GM23248 (cell line): ENCODE data around the gene DNAJC12. TPM values are rescaled to one million over a fixed set of nuclear protein-coding genes. Genes with fewer than 3 reads are reported as not detected.

Experiments
- DNase-seq: peaks from one replicate; pipeline ENCODE4 v3.0.0-alpha.2; 2015
- H2AFZ ChIP-seq: fragments of 200-600 bp; sonication (generic); 2 replicates; pipeline ENCODE4 v1.6.1; 2016; ENCODE audit warnings: antibody characterized with exemption
- H3F3A ChIP-seq: fragments of 200-600 bp; sonication (generic); 2 replicates; pipeline ENCODE4 v1.6.1; 2016; ENCODE audit warnings: mild to moderate bottlenecking, antibody characterized with exemption, mixed run types; ENCODE audit not compliant: insufficient read depth
- H3K27ac ChIP-seq: fragments of 200-600 bp; sonication (generic); 2 replicates; pipeline ENCODE4 v1.5.1; 2016; ENCODE audit warnings: mild to moderate bottlenecking
- H3K27me3 ChIP-seq: fragments of 200-600 bp; sonication (generic); replicated peaks from 2 replicates; pipeline ENCODE4 v1.6.1; 2016; ENCODE audit warnings: mild to moderate bottlenecking; ENCODE audit not compliant: insufficient read depth
- H3K36me3 ChIP-seq: fragments of 200-600 bp; sonication (generic); 2 replicates; pipeline ENCODE4 v1.6.1; 2016; ENCODE audit warnings: low read depth, mild to moderate bottlenecking
- H3K4me1 ChIP-seq: fragments of 200-600 bp; sonication (generic); 2 replicates; pipeline ENCODE4 v1.6.1; 2016; ENCODE audit warnings: mild to moderate bottlenecking; ENCODE audit not compliant: insufficient read depth
- H3K4me2 ChIP-seq: fragments of 200-600 bp; sonication (generic); one replicate; pipeline ENCODE4 v1.6.1; 2016; ENCODE audit warnings: mild to moderate bottlenecking; ENCODE audit not compliant: unreplicated experiment
- H3K4me3 ChIP-seq: fragments of 200-600 bp; sonication (generic); 2 replicates; pipeline ENCODE4 v1.5.1; 2016; ENCODE audit warnings: mild to moderate bottlenecking
- H3K79me2 ChIP-seq: fragments of 200-600 bp; sonication (generic); 2 replicates; pipeline ENCODE4 v1.6.1; 2016; ENCODE audit warnings: mild to moderate bottlenecking; ENCODE audit not compliant: insufficient read depth
- H3K9ac ChIP-seq: fragments of 200-600 bp; sonication (generic); 2 replicates; pipeline ENCODE4 v1.6.1; 2016; ENCODE audit warnings: mild to moderate bottlenecking
- H3K9me2 ChIP-seq: fragments of 200-600 bp; sonication (generic); 2 replicates; pipeline ENCODE4 v1.6.1; 2016; ENCODE audit warnings: mixed run types, mild to moderate bottlenecking, moderate library complexity; ENCODE audit not compliant: insufficient read depth
- H3K9me3 ChIP-seq: fragments of 200-600 bp; sonication (generic); one replicate; pipeline ENCODE4 v1.6.1; 2017; ENCODE audit warnings: low read depth
- H4K20me1 ChIP-seq: fragments of 200-600 bp; sonication (generic); 2 replicates; pipeline ENCODE4 v1.6.0; 2016; ENCODE audit not compliant: insufficient read depth
- EZH2 ChIP-seq: fragments of 200-600 bp; sonication (generic); IDR thresholded peaks from 2 replicates; pipeline ENCODE4 v1.6.1; 2018; ENCODE audit warnings: antibody characterized with exemption, mild to moderate bottlenecking; ENCODE audit not compliant: insufficient read depth, poor library complexity, severe bottlenecking
- EZH2phosphoT487 ChIP-seq: fragments of 200-600 bp; sonication (generic); IDR thresholded peaks from 2 replicates; pipeline ENCODE4 v1.6.1; 2018; ENCODE audit warnings: antibody characterized with exemption, moderate library complexity, mild to moderate bottlenecking, low read depth; ENCODE audit not compliant: insufficient read depth
- WGBS, 2 experiments: methylation state at CpG; one replicate each; pipeline ENCODE4 v1.1.6; 2015 to 2017; ENCODE audit warnings: low lambda C conversion rate in 2 of 2, low coverage in 1 of 2; ENCODE audit errors: missing lambda C conversion rate in 2 of 2; 5-methylcytosine and 5-hydroxymethylcytosine counted together
- in situ Hi-C: fragments of 300-500 bp; cut with MboI; formaldehyde crosslinking; loops from 2 replicates; pipeline ENCODE4 v1.15.0; 2020
- polyA plus RNA-seq: library from polyadenylated mRNA; unstranded; fragments of >200 nt; fragmentation: Nextera tagmentation; extraction: Ambion mirVana; gene quantifications from 2 replicates; pipeline ENCODE4 v1.2.1, GENCODE V29; 2016
- total RNA-seq: library from RNA; depleted of rRNA; stranded (reverse); fragments of >200 nt; shearing (Covaris generic); gene quantifications from 2 replicates; pipeline ENCODE4 v1.2.3, GENCODE V29; 2014

DNAJC12 gene
- total and polyA plus RNA-seq, 2 experiments from 2014 or later: 0.76 to 1.2 TPM

- WGBS, 2 experiments: 89 to 94% methylated on average over 6 of the region's 6 CpGs
- in situ Hi-C loops: no loop called here
These were observed 32.0 kb upstream of the DNAJC12 start for GRCh38 chr10:67869996-67870395.

GRCh38 chr10:67868132-67868531, 30.1 kb upstream of the DNAJC12 start:
- H3K27ac ChIP-seq: no peak overlapping the region
- H3F3A ChIP-seq: no peaks in the 10 kb centered on the region
- in situ Hi-C loops: no loop called here
- no peaks in the 10 kb centered on the region for H3K9me2 ChIP-seq
- no peaks in the 10 kb centered on the region for H3K79me2 ChIP-seq
- H3K27me3 ChIP-seq: no peaks in the 10 kb centered on the region
- no peaks in the 10 kb centered on the region for H3K36me3 ChIP-seq
- no peaks in the 10 kb centered on the region for H4K20me1 ChIP-seq
- H3K9ac ChIP-seq: no peak overlapping the region
- no peak for DNase-seq
- TF ChIP-seq EZH2phosphoT487 (no peak), EZH2 (no peak)
- H3K9me3 ChIP-seq: no peaks in the 10 kb centered on the region
- H3K4me2 ChIP-seq: no peak overlapping the region
- no peak overlapping the region for H2AFZ ChIP-seq
- no peak overlapping the region for H3K4me3 ChIP-seq
- no peaks in the 10 kb centered on the region for H3K4me1 ChIP-seq
- WGBS, 2 experiments: 83 to 89% methylated on average over 2 of the region's 2 CpGs

More at GRCh38 chr10:67869996-67870395, 32.0 kb upstream of the DNAJC12 start:
- no peak overlapping the region for H3K9ac ChIP-seq
- no peaks in the 10 kb centered on the region for H3K9me3 ChIP-seq
- no peaks in the 10 kb centered on the region for H3K79me2 ChIP-seq
- no peak for DNase-seq
- no peak for TF ChIP-seq EZH2
- no peak for TF ChIP-seq EZH2phosphoT487
- no peaks in the 10 kb centered on the region for H3K9me2 ChIP-seq
- no peaks in the 10 kb centered on the region for H4K20me1 ChIP-seq
- no peaks in the 10 kb centered on the region for H3K27me3 ChIP-seq
- H3K36me3 ChIP-seq: no peaks in the 10 kb centered on the region
- H3K4me2 ChIP-seq: no peak overlapping the region
- H3F3A ChIP-seq: no peaks in the 10 kb centered on the region
- H3K4me3 ChIP-seq: no peak overlapping the region
- no peaks in the 10 kb centered on the region for H3K4me1 ChIP-seq
- no peak overlapping the region for H3K27ac ChIP-seq
- no peak overlapping the region for H2AFZ ChIP-seq

GRCh38 chr10:67864607-67865371, 26.8 kb upstream of the DNAJC12 start:
- Histone ChIP-seq H3K9me3 (no peaks in the 10 kb centered on the region), H3K4me3 (no peak overlapping the region), H4K20me1 (no peaks in the 10 kb centered on the region), H3K4me1 (no peaks in the 10 kb centered on the region; the same call in 1 of the 2 replicates), H3K36me3 (no peaks in the 10 kb centered on the region), H2AFZ (no peak overlapping the region), H3K27ac (no peak overlapping the region), H3K9ac (no peak overlapping the region), H3K79me2 (no peaks in the 10 kb centered on the region), H3K4me2 (no peak overlapping the region), H3K9me2 (no peaks in the 10 kb centered on the region), H3K27me3 (no peaks in the 10 kb centered on the region), H3F3A (no peaks in the 10 kb centered on the region)
- no peak for DNase-seq
- 89 to 90% methylated on average over 10 of the region's 10 CpGs for WGBS, 2 experiments
- in situ Hi-C loops: no loop called here
- TF ChIP-seq EZH2phosphoT487: no peak
- TF ChIP-seq EZH2: no peak

- 81 to 84% methylated on average over 2 of the region's 2 CpGs for WGBS, 2 experiments
- Histone ChIP-seq H4K20me1 (no peaks in the 10 kb centered on the region), H3K9me2 (no peaks in the 10 kb centered on the region), H3F3A (no peaks in the 10 kb centered on the region), H3K9ac (no peak overlapping the region), H2AFZ (no peak overlapping the region), H3K4me2 (no peak overlapping the region), H3K4me1 (no peaks in the 10 kb centered on the region; the same call in 1 of the 2 replicates), H3K27ac (no peak overlapping the region), H3K36me3 (no peaks in the 10 kb centered on the region), H3K9me3 (no peaks in the 10 kb centered on the region), H3K27me3 (no peaks in the 10 kb centered on the region), H3K79me2 (no peaks in the 10 kb centered on the region), H3K4me3 (no peak overlapping the region)
- DNase-seq: no peak
- in situ Hi-C loops: no loop called here
- TF ChIP-seq EZH2phosphoT487: no peak
- no peak for TF ChIP-seq EZH2
These were observed 25.1 kb upstream of the DNAJC12 start for GRCh38 chr10:67863094-67863493.
